ENCODE measurements around the gene FBRS. TPM values are rescaled to one million over a fixed set of nuclear protein-coding genes. Genes with fewer than 3 reads are reported as not detected.

FBRS gene
- total and polyA plus RNA-seq, 10 of the 15 experiments (the other 5 are each of a cell fraction or from before 2014, with no cell fraction given) = 0.45 to 87.6 (median 14.6) TPM

- peaks cover 6 to 15% of the 10 kb centered on the region in 2 experiments for H3K36me3 ChIP-seq (ENCODE audit: control insufficient read depth in 2 of 2, insufficient read depth in 2 of 2, low read length in 1 of 2)
- no peaks in the 10 kb centered on the region for H3K27me3 ChIP-seq (replicated peaks in 1 of 2; ENCODE audit: control insufficient read depth in 2 of 2, insufficient read depth in 2 of 2, low read length in 1 of 2)
- peak overlapping the region; percentile 89 for H2AFZ ChIP-seq (ENCODE audit: control insufficient read depth, low read depth, low read length)
- ChIA-PET POLR2A (interaction anchor here (0.5 to 2.3 kb wide), 8 partner anchors 8 to 125 kb away, joined by 3 to 36 read pairs (median 4); partner anchors contain the start of genes FBRS, PRR14 and ZNF785), CTCF (interaction anchor here (0.5 to 5.8 kb wide), 21 partner anchors 10 to 606 kb away, joined by 3 to 61 read pairs (median 4); partner anchors contain the start of genes DCTPP1, FBRS, PRR14 and TBX6), RAD21 (ENCODE audit: unreplicated experiment) (interaction anchor here (0.8 to 8.0 kb wide), 8 partner anchors 9 to 268 kb away, joined by 3 to 64 read pairs (median 4); partner anchors contain the start of genes DCTPP1, FBRS and PRR14), SMC1A (ENCODE audit: uncharacterized antibody, unreplicated experiment) (interaction anchor here (0.6 to 6.9 kb wide), 18 partner anchors 8 to 605 kb away, joined by 3 to 80 read pairs (median 3); partner anchors contain the start of genes DCTPP1, FBRS and PRR14)
- H3K4me2 ChIP-seq (ENCODE audit: control insufficient read depth, insufficient read depth) = peak overlapping the region; percentile 85
- peaks cover 10% of the 10 kb centered on the region for H3K4me1 ChIP-seq (ENCODE audit: control insufficient read depth, insufficient read depth, low read length)
- intact Hi-C loops (cut with micrococcal nuclease; ENCODE audit: unreplicated experiment) = loop anchor here (1.0 to 10.0 kb wide), 2 partner anchors 39 to 227 kb away; partner anchors contain the start of genes FBRS and FBXL19
- TSS peak; percentile 89 for BruUV-seq (replicated peaks)
- peak overlapping the region; percentile 98 for H3K27ac ChIP-seq (ENCODE audit: control insufficient read depth, insufficient read depth)
- H3K4me3 ChIP-seq = peak overlapping the region; percentile 78
- H3K9me3 ChIP-seq (replicated peaks; ENCODE audit: control insufficient read depth, insufficient read depth, low read length) = no peaks in the 10 kb centered on the region
- H3K79me2 ChIP-seq (ENCODE audit: control insufficient read depth, insufficient read depth, low read length) = peaks cover 34% of the 10 kb centered on the region
- ATAC-seq (peak; percentile 92), FAIRE-seq (no peak), DNase-seq (ENCODE audit: low read depth, low spot score) (no peak)
- WGBS (ENCODE audit: insufficient coverage, insufficient replicate concordance, low lambda C conversion rate, missing lambda C conversion rate) = 5% methylated on average over 26 of the region's 26 CpGs
- peak overlapping the region; percentile 95 for H3K9ac ChIP-seq (ENCODE audit: control insufficient read depth, insufficient read depth, low read length)
- in situ Hi-C loops (cut with MboI) = loop anchor here (5.0 to 10.0 kb wide), 2 partner anchors 35 to 513 kb away; partner anchors contain the start of gene CORO1A
- H4K20me1 ChIP-seq (ENCODE audit: control insufficient read depth, insufficient read depth) = no peaks in the 10 kb centered on the region
- TF ChIP-seq MLLT1 (IDR thresholded peaks at IDR 0.05) (peak; percentile 83; the same call in 1 of the 2 replicates), CBX3 (IDR thresholded peaks at IDR 0.05; ENCODE audit: borderline replicate concordance, low read depth) (no peak), ZBTB33 (IDR thresholded peaks at IDR 0.05) (peak; percentile 6; the same call in 1 of the 2 replicates), SIX5 (IDR thresholded peaks at IDR 0.05; ENCODE audit: low read depth, low read length, severe bottlenecking) (peak; percentile 87), HCFC1 (IDR thresholded peaks at IDR 0.05; ENCODE audit: low read length) (peak; percentile 93), HDGF (IDR thresholded peaks at IDR 0.05) (no peak), SREBF1 (IDR thresholded peaks at IDR 0.05; ENCODE audit: low read length) (peak; percentile 74), ELK1 (IDR thresholded peaks at IDR 0.05; ENCODE audit: low read depth, low read length) (0 out of 2 replicates have a peak, but pooled peaks have one; percentile 35), ZBTB40 (IDR thresholded peaks at IDR 0.05; ENCODE audit: borderline replicate concordance) (0 out of 2 replicates have a peak, but pooled peaks have one; percentile 42), IRF3 (IDR thresholded peaks at IDR 0.05) (no peak), CREB1 (IDR thresholded peaks at IDR 0.05; ENCODE audit: low read depth) (peak; percentile 91)
Measured at GRCh38 chr16:30697264-30698138, 39.3 kb downstream of the FBRS start.
